Ishikawa (cell line): ENCODE data around the gene WFDC1.

ENCODE experiments used
- CEBPB ChIP-seq: IDR thresholded peaks from 2 replicates; pipeline ENCODE4 v1.6.1; 2012
- TAF1 ChIP-seq: IDR thresholded peaks from 2 replicates; pipeline ENCODE4 v1.6.1; 2012; ENCODE audit warnings: low read depth, mild to moderate bottlenecking
- TF ChIP-seq, protein P1 (sequence below): IDR thresholded peaks from 2 replicates; pipeline ENCODE4 v1.6.1; 2012
- TF ChIP-seq, protein P2 (sequence below): IDR thresholded peaks from 2 replicates; pipeline ENCODE4 v1.6.1; 2012; ENCODE audit warnings: low read depth, mild to moderate bottlenecking

- TF ChIP-seq CEBPB (no peak), TAF1 (no peak)
- TF ChIP-seq, protein P1, sequence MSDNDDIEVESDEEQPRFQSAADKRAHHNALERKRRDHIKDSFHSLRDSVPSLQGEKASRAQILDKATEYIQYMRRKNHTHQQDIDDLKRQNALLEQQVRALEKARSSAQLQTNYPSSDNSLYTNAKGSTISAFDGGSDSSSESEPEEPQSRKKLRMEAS: no peak
- TF ChIP-seq, protein P2, sequence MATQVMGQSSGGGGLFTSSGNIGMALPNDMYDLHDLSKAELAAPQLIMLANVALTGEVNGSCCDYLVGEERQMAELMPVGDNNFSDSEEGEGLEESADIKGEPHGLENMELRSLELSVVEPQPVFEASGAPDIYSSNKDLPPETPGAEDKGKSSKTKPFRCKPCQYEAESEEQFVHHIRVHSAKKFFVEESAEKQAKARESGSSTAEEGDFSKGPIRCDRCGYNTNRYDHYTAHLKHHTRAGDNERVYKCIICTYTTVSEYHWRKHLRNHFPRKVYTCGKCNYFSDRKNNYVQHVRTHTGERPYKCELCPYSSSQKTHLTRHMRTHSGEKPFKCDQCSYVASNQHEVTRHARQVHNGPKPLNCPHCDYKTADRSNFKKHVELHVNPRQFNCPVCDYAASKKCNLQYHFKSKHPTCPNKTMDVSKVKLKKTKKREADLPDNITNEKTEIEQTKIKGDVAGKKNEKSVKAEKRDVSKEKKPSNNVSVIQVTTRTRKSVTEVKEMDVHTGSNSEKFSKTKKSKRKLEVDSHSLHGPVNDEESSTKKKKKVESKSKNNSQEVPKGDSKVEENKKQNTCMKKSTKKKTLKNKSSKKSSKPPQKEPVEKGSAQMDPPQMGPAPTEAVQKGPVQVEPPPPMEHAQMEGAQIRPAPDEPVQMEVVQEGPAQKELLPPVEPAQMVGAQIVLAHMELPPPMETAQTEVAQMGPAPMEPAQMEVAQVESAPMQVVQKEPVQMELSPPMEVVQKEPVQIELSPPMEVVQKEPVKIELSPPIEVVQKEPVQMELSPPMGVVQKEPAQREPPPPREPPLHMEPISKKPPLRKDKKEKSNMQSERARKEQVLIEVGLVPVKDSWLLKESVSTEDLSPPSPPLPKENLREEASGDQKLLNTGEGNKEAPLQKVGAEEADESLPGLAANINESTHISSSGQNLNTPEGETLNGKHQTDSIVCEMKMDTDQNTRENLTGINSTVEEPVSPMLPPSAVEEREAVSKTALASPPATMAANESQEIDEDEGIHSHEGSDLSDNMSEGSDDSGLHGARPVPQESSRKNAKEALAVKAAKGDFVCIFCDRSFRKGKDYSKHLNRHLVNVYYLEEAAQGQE: no peak
Observed at GRCh38 chr16:84356591-84357116, 62.0 kb downstream of the WFDC1 start.
